Measurements from ENCODE around the gene HHAT.

GRCh38 chr1:210465150-210465549, 136.4 kb downstream of the HHAT start:
- TF ChIP-seq, protein P1, sequence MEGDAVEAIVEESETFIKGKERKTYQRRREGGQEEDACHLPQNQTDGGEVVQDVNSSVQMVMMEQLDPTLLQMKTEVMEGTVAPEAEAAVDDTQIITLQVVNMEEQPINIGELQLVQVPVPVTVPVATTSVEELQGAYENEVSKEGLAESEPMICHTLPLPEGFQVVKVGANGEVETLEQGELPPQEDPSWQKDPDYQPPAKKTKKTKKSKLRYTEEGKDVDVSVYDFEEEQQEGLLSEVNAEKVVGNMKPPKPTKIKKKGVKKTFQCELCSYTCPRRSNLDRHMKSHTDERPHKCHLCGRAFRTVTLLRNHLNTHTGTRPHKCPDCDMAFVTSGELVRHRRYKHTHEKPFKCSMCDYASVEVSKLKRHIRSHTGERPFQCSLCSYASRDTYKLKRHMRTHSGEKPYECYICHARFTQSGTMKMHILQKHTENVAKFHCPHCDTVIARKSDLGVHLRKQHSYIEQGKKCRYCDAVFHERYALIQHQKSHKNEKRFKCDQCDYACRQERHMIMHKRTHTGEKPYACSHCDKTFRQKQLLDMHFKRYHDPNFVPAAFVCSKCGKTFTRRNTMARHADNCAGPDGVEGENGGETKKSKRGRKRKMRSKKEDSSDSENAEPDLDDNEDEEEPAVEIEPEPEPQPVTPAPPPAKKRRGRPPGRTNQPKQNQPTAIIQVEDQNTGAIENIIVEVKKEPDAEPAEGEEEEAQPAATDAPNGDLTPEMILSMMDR (IDR thresholded peaks at IDR 0.05; ENCODE audit: poor library complexity, severe bottlenecking), result no peak
- TF ChIP-seq TAF1 (IDR thresholded peaks at IDR 0.05; ENCODE audit: low read depth) (no peak), EP300 (conservative IDR thresholded peaks at IDR 0.05; ENCODE audit: poor library complexity, severe bottlenecking) (no peak), POLR2AphosphoS5 (IDR thresholded peaks at IDR 0.05) (no peak), EZH2 (IDR thresholded peaks at IDR 0.05; ENCODE audit: borderline replicate concordance, insufficient read depth, low read length, poor library complexity, severe bottlenecking) (no peak), RAD21 (conservative IDR thresholded peaks at IDR 0.05) (no peak)
- TF ChIP-seq, protein P2, sequence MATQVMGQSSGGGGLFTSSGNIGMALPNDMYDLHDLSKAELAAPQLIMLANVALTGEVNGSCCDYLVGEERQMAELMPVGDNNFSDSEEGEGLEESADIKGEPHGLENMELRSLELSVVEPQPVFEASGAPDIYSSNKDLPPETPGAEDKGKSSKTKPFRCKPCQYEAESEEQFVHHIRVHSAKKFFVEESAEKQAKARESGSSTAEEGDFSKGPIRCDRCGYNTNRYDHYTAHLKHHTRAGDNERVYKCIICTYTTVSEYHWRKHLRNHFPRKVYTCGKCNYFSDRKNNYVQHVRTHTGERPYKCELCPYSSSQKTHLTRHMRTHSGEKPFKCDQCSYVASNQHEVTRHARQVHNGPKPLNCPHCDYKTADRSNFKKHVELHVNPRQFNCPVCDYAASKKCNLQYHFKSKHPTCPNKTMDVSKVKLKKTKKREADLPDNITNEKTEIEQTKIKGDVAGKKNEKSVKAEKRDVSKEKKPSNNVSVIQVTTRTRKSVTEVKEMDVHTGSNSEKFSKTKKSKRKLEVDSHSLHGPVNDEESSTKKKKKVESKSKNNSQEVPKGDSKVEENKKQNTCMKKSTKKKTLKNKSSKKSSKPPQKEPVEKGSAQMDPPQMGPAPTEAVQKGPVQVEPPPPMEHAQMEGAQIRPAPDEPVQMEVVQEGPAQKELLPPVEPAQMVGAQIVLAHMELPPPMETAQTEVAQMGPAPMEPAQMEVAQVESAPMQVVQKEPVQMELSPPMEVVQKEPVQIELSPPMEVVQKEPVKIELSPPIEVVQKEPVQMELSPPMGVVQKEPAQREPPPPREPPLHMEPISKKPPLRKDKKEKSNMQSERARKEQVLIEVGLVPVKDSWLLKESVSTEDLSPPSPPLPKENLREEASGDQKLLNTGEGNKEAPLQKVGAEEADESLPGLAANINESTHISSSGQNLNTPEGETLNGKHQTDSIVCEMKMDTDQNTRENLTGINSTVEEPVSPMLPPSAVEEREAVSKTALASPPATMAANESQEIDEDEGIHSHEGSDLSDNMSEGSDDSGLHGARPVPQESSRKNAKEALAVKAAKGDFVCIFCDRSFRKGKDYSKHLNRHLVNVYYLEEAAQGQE (IDR thresholded peaks at IDR 0.05; ENCODE audit: borderline replicate concordance), result no peak
